Brain microvascular endothelial cell (primary cell): ENCODE results near the gene MRPL45.

ENCODE experiments used
- DNase-seq: peaks from one replicate; pipeline ENCODE4 v3.0.0-alpha.2; 2020
- H3K27ac ChIP-seq: fragments of 250-450 bp; sonication (Bioruptor Pico); 2 replicates; pipeline ENCODE4 v1.5.1; 2020; ENCODE audit warnings: mild to moderate bottlenecking, moderate library complexity
- H3K27me3 ChIP-seq: fragments of 250-450 bp; sonication (Bioruptor Pico); replicated peaks from 2 replicates; pipeline ENCODE4 v1.5.1; 2020; ENCODE audit warnings: mild to moderate bottlenecking
- H3K36me3 ChIP-seq: fragments of 250-450 bp; sonication (Bioruptor Pico); replicated peaks from 2 replicates; pipeline ENCODE4 v1.5.1; 2020; ENCODE audit warnings: mild to moderate bottlenecking
- H3K4me3 ChIP-seq: 2 replicates; pipeline ENCODE4 v1.5.1; 2011; ENCODE audit warnings: low read depth, mild to moderate bottlenecking, control low read depth, low read length, moderate library complexity
- CTCF ChIP-seq: IDR thresholded peaks from 2 replicates; pipeline ENCODE4 v1.5.1; 2011; ENCODE audit warnings: low read depth, mild to moderate bottlenecking, moderate library complexity, low read length, control low read depth, inconsistent platforms; ENCODE audit errors: missing control alignments
- in situ Hi-C: cut with HindIII; loops from 2 replicates; pipeline ENCODE4 v1.10.0; 2017; ENCODE audit warnings: low sequenced_read_pairs, low pct_ligation_motif_present

MRPL45 gene

GRCh38 chr17:38330941-38331411 is 34.0 kb downstream of the MRPL45 start:
- Histone ChIP-seq H3K27me3 (peaks cover 4% of the 10 kb centered on the region), H3K4me3 (no peak overlapping the region), H3K27ac (no peak overlapping the region), H3K36me3 (no peaks in the 10 kb centered on the region)
- no peak for TF ChIP-seq CTCF
- DNase-seq = no peak
- in situ Hi-C loops = no loop called here

GRCh38 chr17:38332735-38333134 is 35.8 kb downstream of the MRPL45 start:
- in situ Hi-C loops = no loop called here
- Histone ChIP-seq H3K4me3 (no peak overlapping the region), H3K27me3 (peaks cover 4% of the 10 kb centered on the region), H3K27ac (no peak overlapping the region), H3K36me3 (no peaks in the 10 kb centered on the region)
- TF ChIP-seq CTCF = no peak
- no peak for DNase-seq

GRCh38 chr17:38333635-38334295 is 36.8 kb downstream of the MRPL45 start:
- Histone ChIP-seq H3K27ac (no peak overlapping the region), H3K4me3 (no peak overlapping the region), H3K27me3 (peaks cover 4% of the 10 kb centered on the region), H3K36me3 (no peaks in the 10 kb centered on the region)
- no peak for DNase-seq
- peak; percentile 87 for TF ChIP-seq CTCF
- in situ Hi-C loops = no loop called here

GRCh38 chr17:38334480-38335364 is 37.8 kb downstream of the MRPL45 start:
- no peak overlapping the region for H3K27ac ChIP-seq
- peaks cover 4% of the 10 kb centered on the region for H3K27me3 ChIP-seq
- TF ChIP-seq CTCF = no peak
- no peaks in the 10 kb centered on the region for H3K36me3 ChIP-seq
- no peak overlapping the region for H3K4me3 ChIP-seq
- in situ Hi-C loops = no loop called here
- DNase-seq = no peak

GRCh38 chr17:38336838-38337237 is 39.9 kb downstream of the MRPL45 start:
- Histone ChIP-seq H3K36me3 (no peaks in the 10 kb centered on the region), H3K27me3 (peaks cover 4% of the 10 kb centered on the region), H3K4me3 (no peak overlapping the region), H3K27ac (no peak overlapping the region)
- DNase-seq = no peak
- no peak for TF ChIP-seq CTCF
- in situ Hi-C loops = no loop called here
